Activated naive CD8-positive, alpha-beta T cell treated with anti-CD3 and anti-CD28 coated beads, Interleukin-2, amount 10 ng/mL, durations not matched to agents 7 days and 5 days (primary cell): Measurements from ENCODE around the gene PIGH. TPM values are rescaled to one million over a fixed set of nuclear protein-coding genes. Genes with fewer than 3 reads are reported as not detected.
"Not testable (repeated sequence)": the region's sequence is repeated elsewhere in the genome, so short reads cannot be mapped to it uniquely, and the experiment has no call there.

Experiments
- ATAC-seq: fragments of 150-1000 bp; cut with Tn5 transposase; one replicate; pipeline ENCODE4 v1.10.0; 2021; ENCODE audit warnings: low read depth, moderate library complexity
- POLR2A ChIA-PET: fragments of 350-600 bp; sonication (Branson Sonifier 250); formaldehyde crosslinking; loops from one replicate; lab custom pipeline; 2021; ENCODE audit warnings: antibody characterized with exemption; lab: Charles Lee
- DNase-seq: peaks from one replicate; pipeline ENCODE4 v3.0.0; 2021
- H3K27ac Mint-ChIP-seq: one replicate; pipeline ENCODE4 v1.8.0; 2022; ENCODE audit warnings: mild to moderate bottlenecking, mixed read lengths
- H3K27me3 Mint-ChIP-seq: one replicate; pipeline ENCODE4 v1.8.0; 2022; ENCODE audit warnings: mild to moderate bottlenecking, moderate library complexity, mixed read lengths
- H3K36me3 Mint-ChIP-seq: one replicate; pipeline ENCODE4 v1.8.0; 2021; ENCODE audit warnings: mild to moderate bottlenecking, mixed read lengths
- H3K4me1 Mint-ChIP-seq: one replicate; pipeline ENCODE4 v1.8.0; 2021; ENCODE audit warnings: mixed read lengths
- H3K4me3 Mint-ChIP-seq: one replicate; pipeline ENCODE4 v1.8.0; 2022; ENCODE audit warnings: mild to moderate bottlenecking, moderate library complexity, mixed read lengths
- H3K9me3 Mint-ChIP-seq: one replicate; pipeline ENCODE4 v1.8.0; 2021; ENCODE audit warnings: mixed read lengths
- total RNA-seq, 2 experiments: library from RNA; stranded (reverse); gene quantifications; one replicate each; pipeline ENCODE4 v1.2.3, GENCODE V29; 2021

Gene PIGH
- total RNA-seq, 2 experiments from 2014 or later: 22.9 to 24.9 TPM

- POLR2A ChIA-PET: interaction anchor here (0.8 kb wide), 1 partner anchor 99 kb away, joined by 3 read pairs; no protein-coding TSS in a partner anchor
- ATAC-seq: no peak
- no peak overlapping the region for H3K4me3 Mint-ChIP-seq
- peaks cover 7% of the 10 kb centered on the region for H3K36me3 Mint-ChIP-seq
- H3K27ac Mint-ChIP-seq: no peak overlapping the region
- no peak for DNase-seq
- peaks cover 18% of the 10 kb centered on the region for H3K4me1 Mint-ChIP-seq
- peaks cover 1% of the 10 kb centered on the region for H3K9me3 Mint-ChIP-seq
- no peaks in the 10 kb centered on the region for H3K27me3 Mint-ChIP-seq
Measured at GRCh38 chr14:67595392-67595791, 4.7 kb downstream of the PIGH start.

- POLR2A ChIA-PET, H3K36me3 Mint-ChIP-seq, H3K27me3 Mint-ChIP-seq, H3K4me1 Mint-ChIP-seq, DNase-seq, ATAC-seq, H3K9me3 Mint-ChIP-seq, H3K4me3 Mint-ChIP-seq, H3K27ac Mint-ChIP-seq: not testable (repeated sequence)
Measured at GRCh38 chr14:67593650-67594049, 6.4 kb downstream of the PIGH start.

GRCh38 chr14:67589204-67589770, 10.8 kb downstream of the PIGH start:
- no peak overlapping the region for H3K4me3 Mint-ChIP-seq
- no peaks in the 10 kb centered on the region for H3K27me3 Mint-ChIP-seq
- H3K36me3 Mint-ChIP-seq: peaks cover 8% of the 10 kb centered on the region
- no peak for DNase-seq
- no peaks in the 10 kb centered on the region for H3K9me3 Mint-ChIP-seq
- no peak overlapping the region for H3K27ac Mint-ChIP-seq
- no peak for ATAC-seq
- H3K4me1 Mint-ChIP-seq: no peaks in the 10 kb centered on the region
- POLR2A ChIA-PET: interaction anchor here (1.4 kb wide), 1 partner anchor 11 kb away, joined by 4 read pairs; the partner anchor contains the start of gene PIGH

DNA sequence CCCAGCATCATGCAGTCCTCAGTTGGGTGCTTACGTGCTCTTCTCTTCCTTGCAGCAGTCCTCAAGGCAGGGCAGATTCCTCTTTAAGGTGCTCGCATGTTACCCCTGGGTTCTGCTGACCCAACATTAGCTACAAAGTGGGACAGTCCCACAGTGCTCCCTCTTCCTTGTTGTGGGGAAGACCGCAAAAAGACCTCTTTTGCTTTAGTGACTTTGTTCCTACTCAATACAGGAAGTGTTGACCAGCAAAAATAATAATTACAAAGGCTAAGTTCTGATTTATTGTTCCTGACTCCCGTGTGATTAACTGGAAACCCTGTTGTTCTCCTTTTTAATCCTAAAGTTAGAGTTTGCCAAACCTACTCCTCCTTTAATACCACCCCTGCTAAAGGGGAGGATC, 13.7 kb downstream of the PIGH start:
- Mint-ChIP-seq H3K4me3 (no peak overlapping the region), H3K36me3 (peaks cover 3% of the 10 kb centered on the region), H3K27ac (no peak overlapping the region), H3K4me1 (peaks cover 3% of the 10 kb centered on the region), H3K9me3 (no peaks in the 10 kb centered on the region), H3K27me3 (no peaks in the 10 kb centered on the region)
- DNase-seq (no peak), ATAC-seq (no peak)
- POLR2A ChIA-PET: interaction anchor here (1.4 kb wide), 1 partner anchor 13 kb away, joined by 5 read pairs; the partner anchor contains the start of gene PIGH

DNA sequence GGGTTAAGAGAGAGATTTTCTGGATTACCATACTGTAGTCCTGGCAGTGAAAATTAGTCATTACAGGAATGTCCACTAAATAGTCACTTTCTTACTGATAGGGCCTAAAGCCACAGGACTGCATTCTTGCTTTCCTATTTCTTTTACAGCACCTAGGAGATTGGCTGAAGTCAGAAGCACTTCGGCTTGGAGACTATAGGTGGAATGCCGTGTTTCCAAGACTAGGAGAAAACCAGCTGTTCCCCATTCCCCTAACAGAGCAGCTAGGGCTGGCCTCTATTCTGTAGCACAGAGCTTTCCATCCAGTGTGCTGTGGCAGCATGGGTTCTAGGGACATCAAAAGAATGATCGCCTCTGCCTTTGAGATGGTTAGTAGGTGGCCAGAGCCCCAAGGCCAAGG, 15.1 kb downstream of the PIGH start:
- DNase-seq (no peak), ATAC-seq (no peak)
- POLR2A ChIA-PET: no interaction called here
- no peaks in the 10 kb centered on the region for H3K9me3 Mint-ChIP-seq
- H3K27ac Mint-ChIP-seq: no peak overlapping the region
- H3K36me3 Mint-ChIP-seq: peaks cover 2% of the 10 kb centered on the region
- H3K27me3 Mint-ChIP-seq: no peaks in the 10 kb centered on the region
- no peak overlapping the region for H3K4me3 Mint-ChIP-seq
- peaks cover 3% of the 10 kb centered on the region for H3K4me1 Mint-ChIP-seq

DNA sequence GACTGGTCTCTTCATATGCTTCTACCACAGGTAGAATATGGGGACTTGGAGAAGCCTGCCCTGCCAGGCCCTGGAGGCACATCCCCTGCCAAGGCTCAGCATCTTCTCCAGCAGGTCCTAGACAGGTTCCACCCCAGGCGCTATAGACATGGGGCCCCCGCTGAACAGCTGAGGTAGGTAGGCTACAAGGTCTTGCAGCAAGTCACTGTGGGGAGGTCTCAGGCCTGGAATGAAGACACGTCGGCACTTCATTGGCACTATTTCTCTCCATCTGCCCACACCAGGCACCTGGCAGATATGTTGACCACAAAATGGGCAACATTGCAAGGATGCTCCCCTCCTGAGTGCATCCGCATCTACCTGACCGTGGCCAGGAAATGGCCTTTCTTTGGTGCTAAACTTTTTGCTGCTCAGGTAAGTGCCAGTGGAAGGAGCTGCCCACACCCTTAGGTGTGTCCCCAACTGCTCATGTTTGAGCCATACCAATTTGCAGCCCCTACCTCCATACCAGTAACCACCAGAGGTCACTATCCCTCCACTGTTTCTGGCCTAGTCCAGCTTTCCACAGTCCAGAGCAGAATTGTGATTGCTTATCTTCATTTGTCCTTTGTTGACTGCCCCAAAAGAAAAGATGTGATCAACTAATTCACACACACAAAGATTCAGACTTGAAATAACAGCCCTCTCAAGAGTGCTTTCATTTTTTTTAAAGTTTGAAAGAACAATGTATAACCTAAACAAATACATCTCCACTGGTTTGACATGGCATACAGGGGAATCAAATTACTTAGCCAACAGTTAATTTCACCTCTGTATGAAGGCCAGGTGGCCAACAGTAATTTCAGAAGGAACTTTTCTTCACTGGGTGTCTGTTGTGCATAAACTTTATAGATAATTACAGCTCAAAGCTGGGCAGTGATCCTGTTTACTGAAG, 16.1 kb downstream of the PIGH start:
- H3K27me3 Mint-ChIP-seq: no peaks in the 10 kb centered on the region
- H3K4me3 Mint-ChIP-seq: no peak overlapping the region
- ATAC-seq (peak; percentile 57), DNase-seq (no peak)
- no peaks in the 10 kb centered on the region for H3K36me3 Mint-ChIP-seq
- no peaks in the 10 kb centered on the region for H3K9me3 Mint-ChIP-seq
- H3K27ac Mint-ChIP-seq: no peak overlapping the region
- H3K4me1 Mint-ChIP-seq: peaks cover 3% of the 10 kb centered on the region
- POLR2A ChIA-PET: no interaction called here

GRCh38 chr14:67582061-67582460, 18.0 kb downstream of the PIGH start:
- DNase-seq: no peak
- H3K36me3 Mint-ChIP-seq: no peaks in the 10 kb centered on the region
- no peaks in the 10 kb centered on the region for H3K9me3 Mint-ChIP-seq
- H3K4me1 Mint-ChIP-seq: peaks cover 3% of the 10 kb centered on the region
- H3K27me3 Mint-ChIP-seq: no peaks in the 10 kb centered on the region
- no peak overlapping the region for H3K4me3 Mint-ChIP-seq
- no peak overlapping the region for H3K27ac Mint-ChIP-seq
- POLR2A ChIA-PET: interaction anchor here (2.1 kb wide), 1 partner anchor 18 kb away, joined by 6 read pairs; the partner anchor contains the start of gene PIGH
- ATAC-seq: no peak

DNA sequence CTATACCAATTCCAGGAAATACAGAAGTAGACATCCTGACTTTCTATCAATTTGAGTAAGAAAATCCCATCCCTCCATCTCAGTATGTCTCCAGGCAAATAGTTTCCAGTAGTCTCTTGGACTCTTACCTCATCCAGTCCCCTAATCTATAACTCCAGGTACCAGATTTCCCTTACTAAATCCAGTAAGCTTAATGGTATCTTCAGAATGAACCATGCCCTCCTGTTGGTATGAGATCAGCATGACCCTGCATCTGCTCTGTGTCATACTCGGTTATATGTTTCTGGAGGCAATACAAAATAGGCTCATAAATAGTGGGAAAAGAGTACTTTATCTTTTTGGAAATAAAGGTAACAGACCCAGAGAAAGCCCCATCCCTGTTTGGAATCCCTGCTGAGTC, 18.4 kb downstream of the PIGH start:
- H3K9me3 Mint-ChIP-seq: no peaks in the 10 kb centered on the region
- H3K27ac Mint-ChIP-seq: peak overlapping the region; percentile 5
- DNase-seq: no peak
- no peak for ATAC-seq
- H3K27me3 Mint-ChIP-seq: no peaks in the 10 kb centered on the region
- no peak overlapping the region for H3K4me3 Mint-ChIP-seq
- POLR2A ChIA-PET: interaction anchor here (2.1 kb wide), 1 partner anchor 18 kb away, joined by 6 read pairs; the partner anchor contains the start of gene PIGH
- H3K4me1 Mint-ChIP-seq: peaks cover 3% of the 10 kb centered on the region
- H3K36me3 Mint-ChIP-seq: no peaks in the 10 kb centered on the region

DNA sequence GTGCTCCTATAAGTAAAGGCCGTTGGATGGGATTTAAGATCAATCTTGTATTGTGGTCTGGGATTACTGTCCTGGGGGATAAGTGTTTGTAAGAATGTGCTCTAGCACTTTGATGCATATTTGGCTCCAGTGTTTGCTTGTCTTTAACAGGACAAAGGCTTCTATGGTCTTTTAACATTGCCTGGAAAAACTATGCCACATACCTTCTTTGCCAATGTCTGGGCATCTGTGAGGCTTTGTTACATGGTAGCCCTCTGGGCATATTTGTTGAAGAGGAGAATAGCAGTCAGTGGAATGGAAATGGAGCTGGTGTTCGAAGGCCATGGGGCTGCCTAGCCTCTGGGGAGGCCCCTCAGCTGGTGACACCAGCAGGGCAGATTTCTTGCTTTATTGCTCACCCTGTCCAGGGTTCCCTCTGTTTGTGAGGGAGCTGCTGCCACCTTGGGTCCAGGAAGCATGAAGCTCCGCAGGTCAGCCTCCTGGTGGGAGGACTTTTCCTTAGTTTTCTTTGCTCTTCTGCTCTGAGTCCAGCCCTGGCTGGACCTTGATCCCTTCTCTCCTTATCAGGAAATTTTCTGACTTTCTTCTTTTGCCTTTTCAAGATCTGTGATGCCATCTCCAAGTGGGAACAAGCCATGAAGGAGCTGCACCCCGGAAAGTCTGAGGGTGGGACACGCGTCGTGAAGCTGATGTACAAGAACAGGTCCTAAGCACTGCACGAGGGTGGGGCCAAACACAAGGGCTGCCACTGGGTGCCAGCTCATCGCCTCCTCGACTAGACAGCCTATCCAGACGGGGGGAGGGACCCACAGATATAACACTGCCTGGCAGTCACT, 19.5 kb downstream of the PIGH start:
- no peaks in the 10 kb centered on the region for H3K27me3 Mint-ChIP-seq
- POLR2A ChIA-PET: interaction anchor here (2.1 kb wide), 1 partner anchor 20 kb away, joined by 6 read pairs; the partner anchor contains the start of gene PIGH
- H3K9me3 Mint-ChIP-seq: no peaks in the 10 kb centered on the region
- H3K4me3 Mint-ChIP-seq: no peak overlapping the region
- no peak for ATAC-seq
- peaks cover 3% of the 10 kb centered on the region for H3K4me1 Mint-ChIP-seq
- no peaks in the 10 kb centered on the region for H3K36me3 Mint-ChIP-seq
- H3K27ac Mint-ChIP-seq: no peak overlapping the region
- no peak for DNase-seq

DNA sequence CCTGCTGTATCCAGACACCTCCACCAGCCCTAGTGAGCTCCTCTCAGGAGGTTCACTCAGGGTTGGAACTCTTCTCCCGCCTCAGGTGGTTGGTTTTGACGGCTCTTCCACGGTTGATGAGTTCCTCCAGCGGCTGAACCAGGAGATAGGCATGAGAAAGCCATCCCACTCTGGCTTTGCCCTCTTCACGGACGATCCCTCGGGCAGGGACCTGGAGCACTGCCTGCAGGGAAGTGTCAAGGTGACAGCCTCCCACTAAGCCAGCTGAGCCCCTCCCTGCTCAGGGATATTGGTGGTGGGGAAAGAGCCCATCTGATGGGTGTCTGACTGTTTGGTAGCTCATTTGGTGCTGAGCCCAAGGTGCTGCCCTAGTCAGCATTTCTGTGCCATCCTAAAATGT, 20.4 kb downstream of the PIGH start:
- POLR2A ChIA-PET: no interaction called here
- no peaks in the 10 kb centered on the region for H3K27me3 Mint-ChIP-seq
- DNase-seq: peak; percentile 13
- peaks cover 3% of the 10 kb centered on the region for H3K4me1 Mint-ChIP-seq
- H3K9me3 Mint-ChIP-seq: no peaks in the 10 kb centered on the region
- no peaks in the 10 kb centered on the region for H3K36me3 Mint-ChIP-seq
- no peak overlapping the region for H3K27ac Mint-ChIP-seq
- no peak for ATAC-seq
- H3K4me3 Mint-ChIP-seq: no peak overlapping the region

DNA sequence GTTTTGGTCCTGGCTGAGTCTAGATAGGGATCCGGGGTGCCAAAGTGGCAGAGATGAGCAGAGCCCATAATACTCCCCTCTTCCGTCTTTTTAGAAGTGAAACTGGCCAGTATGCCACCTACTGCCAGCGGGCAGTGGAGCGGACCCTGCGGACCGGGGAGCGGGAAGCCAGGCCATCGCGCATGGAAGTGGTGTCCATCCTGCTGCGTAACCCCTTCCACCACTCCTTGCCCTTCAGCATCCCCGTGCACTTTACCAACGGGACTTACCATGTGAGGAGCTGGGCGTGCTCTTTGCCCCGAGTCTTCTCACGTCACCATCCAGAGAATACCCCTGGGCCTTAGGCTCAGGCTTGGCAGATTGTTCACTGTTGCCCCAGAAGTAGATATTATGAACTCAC, 21.0 kb downstream of the PIGH start:
- ATAC-seq: no peak
- no peak overlapping the region for H3K27ac Mint-ChIP-seq
- H3K9me3 Mint-ChIP-seq: no peaks in the 10 kb centered on the region
- no peak overlapping the region for H3K4me3 Mint-ChIP-seq
- peaks cover 3% of the 10 kb centered on the region for H3K4me1 Mint-ChIP-seq
- no peaks in the 10 kb centered on the region for H3K36me3 Mint-ChIP-seq
- no peaks in the 10 kb centered on the region for H3K27me3 Mint-ChIP-seq
- DNase-seq: peak; percentile 24
- POLR2A ChIA-PET: no interaction called here

DNA sequence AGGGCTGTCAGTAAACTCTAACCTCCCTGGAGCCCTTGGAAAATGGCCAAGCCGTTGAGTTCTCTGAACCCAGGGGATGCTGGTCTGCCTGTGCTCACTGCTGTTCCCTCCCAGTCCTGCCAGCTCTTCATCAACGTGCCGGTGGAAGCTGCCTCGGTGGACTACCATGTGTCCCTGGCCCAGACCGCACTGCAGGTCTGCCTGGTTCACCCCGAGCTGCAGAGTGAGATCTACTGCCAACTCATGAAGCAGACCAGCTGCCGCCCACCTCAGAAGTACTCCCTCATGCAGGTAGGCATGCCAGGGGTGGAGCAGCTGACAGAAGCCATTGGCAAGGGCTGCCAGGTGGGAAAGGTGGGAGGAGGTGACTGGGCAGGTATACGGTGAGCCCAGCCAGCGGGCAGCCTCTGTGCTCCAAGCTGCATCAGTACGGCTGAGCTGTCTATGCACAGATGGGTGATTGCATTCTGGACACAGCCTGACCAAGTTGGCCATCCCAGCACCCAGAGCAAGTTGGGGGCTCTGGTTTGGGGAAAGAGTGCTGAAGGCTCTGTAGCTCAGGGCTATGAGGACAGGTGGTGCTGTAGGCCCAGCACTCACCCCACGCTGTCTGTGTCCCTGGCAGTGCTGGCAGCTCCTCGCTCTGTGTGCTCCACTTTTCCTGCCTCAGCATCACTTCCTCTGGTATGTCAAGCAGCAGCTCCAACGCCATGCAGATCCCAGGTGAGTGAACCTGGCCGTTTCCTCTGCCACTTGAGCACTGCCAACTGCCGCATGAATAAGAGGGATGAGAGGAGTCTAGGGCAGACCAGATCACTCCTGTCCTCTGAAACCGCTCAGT, 21.9 kb downstream of the PIGH start:
- Mint-ChIP-seq H3K4me3 (no peak overlapping the region), H3K27ac (no peak overlapping the region), H3K36me3 (no peaks in the 10 kb centered on the region), H3K9me3 (no peaks in the 10 kb centered on the region), H3K27me3 (no peaks in the 10 kb centered on the region), H3K4me1 (peaks cover 3% of the 10 kb centered on the region)
- peak; percentile 19 for DNase-seq
- no peak for ATAC-seq
- POLR2A ChIA-PET: no interaction called here
